Nephron progenitor cell (in vitro differentiated cells): Measurements from ENCODE around the gene IL4R.

Experiments
- DNase-seq: peaks from one replicate; pipeline ENCODE4 v3.0.0; 2021
- H3K27ac Mint-ChIP-seq: 2 replicates; pipeline ENCODE4 v1.8.0; 2021; ENCODE audit warnings: mild to moderate bottlenecking, moderate library complexity, mixed read lengths
- H3K27me3 Mint-ChIP-seq: 2 replicates; pipeline ENCODE4 v1.8.0; 2021; ENCODE audit warnings: mild to moderate bottlenecking, low read depth, mixed read lengths; ENCODE audit not compliant: poor library complexity
- H3K36me3 Mint-ChIP-seq: 2 replicates; pipeline ENCODE4 v1.8.0; 2021; ENCODE audit warnings: low read depth, mixed read lengths
- H3K4me1 Mint-ChIP-seq: 2 replicates; pipeline ENCODE4 v1.8.0; 2021; ENCODE audit warnings: mixed read lengths
- H3K4me3 Mint-ChIP-seq: 2 replicates; pipeline ENCODE4 v1.8.0; 2021; ENCODE audit warnings: mild to moderate bottlenecking, moderate library complexity, mixed read lengths
- H3K9me3 Mint-ChIP-seq: 2 replicates; pipeline ENCODE4 v1.8.0; 2021; ENCODE audit warnings: mild to moderate bottlenecking, moderate library complexity, mixed read lengths
- TF ChIP-seq, protein P1 (sequence below): fragments of 200-600 bp; sonication (generic); IDR thresholded peaks from 2 replicates; pipeline ENCODE4 v1.5.0; 2021; ENCODE audit warnings: antibody characterized with exemption

The IL4R gene

GRCh38 chr16:27310576-27311447, 3.0 kb upstream of the IL4R start:
- no peaks in the 10 kb centered on the region for H3K36me3 Mint-ChIP-seq
- H3K4me1 Mint-ChIP-seq = peaks cover 36% of the 10 kb centered on the region
- H3K4me3 Mint-ChIP-seq = no peak overlapping the region
- DNase-seq = no peak
- H3K9me3 Mint-ChIP-seq = peaks cover 18% of the 10 kb centered on the region
- TF ChIP-seq, protein P1, sequence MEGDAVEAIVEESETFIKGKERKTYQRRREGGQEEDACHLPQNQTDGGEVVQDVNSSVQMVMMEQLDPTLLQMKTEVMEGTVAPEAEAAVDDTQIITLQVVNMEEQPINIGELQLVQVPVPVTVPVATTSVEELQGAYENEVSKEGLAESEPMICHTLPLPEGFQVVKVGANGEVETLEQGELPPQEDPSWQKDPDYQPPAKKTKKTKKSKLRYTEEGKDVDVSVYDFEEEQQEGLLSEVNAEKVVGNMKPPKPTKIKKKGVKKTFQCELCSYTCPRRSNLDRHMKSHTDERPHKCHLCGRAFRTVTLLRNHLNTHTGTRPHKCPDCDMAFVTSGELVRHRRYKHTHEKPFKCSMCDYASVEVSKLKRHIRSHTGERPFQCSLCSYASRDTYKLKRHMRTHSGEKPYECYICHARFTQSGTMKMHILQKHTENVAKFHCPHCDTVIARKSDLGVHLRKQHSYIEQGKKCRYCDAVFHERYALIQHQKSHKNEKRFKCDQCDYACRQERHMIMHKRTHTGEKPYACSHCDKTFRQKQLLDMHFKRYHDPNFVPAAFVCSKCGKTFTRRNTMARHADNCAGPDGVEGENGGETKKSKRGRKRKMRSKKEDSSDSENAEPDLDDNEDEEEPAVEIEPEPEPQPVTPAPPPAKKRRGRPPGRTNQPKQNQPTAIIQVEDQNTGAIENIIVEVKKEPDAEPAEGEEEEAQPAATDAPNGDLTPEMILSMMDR = no peak
- H3K27ac Mint-ChIP-seq = peak overlapping the region; percentile 57
- H3K27me3 Mint-ChIP-seq = peaks cover 8% of the 10 kb centered on the region

- H3K9me3 Mint-ChIP-seq = peaks cover 12% of the 10 kb centered on the region
- H3K36me3 Mint-ChIP-seq = no peaks in the 10 kb centered on the region
- H3K4me3 Mint-ChIP-seq = peak overlapping the region; percentile 17
- DNase-seq = no peak
- peaks cover 33% of the 10 kb centered on the region for H3K4me1 Mint-ChIP-seq
- H3K27me3 Mint-ChIP-seq = peaks cover 13% of the 10 kb centered on the region
- TF ChIP-seq, protein P1 = no peak
- H3K27ac Mint-ChIP-seq = peak overlapping the region; percentile 57
Observed at GRCh38 chr16:27311448-27311830, 2.3 kb upstream of the IL4R start.

- Mint-ChIP-seq H3K4me3 (peak overlapping the region; percentile 17), H3K4me1 (peaks cover 33% of the 10 kb centered on the region), H3K36me3 (no peaks in the 10 kb centered on the region), H3K9me3 (peaks cover 8% of the 10 kb centered on the region), H3K27me3 (peaks cover 14% of the 10 kb centered on the region), H3K27ac (peak overlapping the region; percentile 57)
- no peak for DNase-seq
- TF ChIP-seq, protein P1 = no peak
Observed at GRCh38 chr16:27311897-27312303, 1.9 kb upstream of the IL4R start.

DNA sequence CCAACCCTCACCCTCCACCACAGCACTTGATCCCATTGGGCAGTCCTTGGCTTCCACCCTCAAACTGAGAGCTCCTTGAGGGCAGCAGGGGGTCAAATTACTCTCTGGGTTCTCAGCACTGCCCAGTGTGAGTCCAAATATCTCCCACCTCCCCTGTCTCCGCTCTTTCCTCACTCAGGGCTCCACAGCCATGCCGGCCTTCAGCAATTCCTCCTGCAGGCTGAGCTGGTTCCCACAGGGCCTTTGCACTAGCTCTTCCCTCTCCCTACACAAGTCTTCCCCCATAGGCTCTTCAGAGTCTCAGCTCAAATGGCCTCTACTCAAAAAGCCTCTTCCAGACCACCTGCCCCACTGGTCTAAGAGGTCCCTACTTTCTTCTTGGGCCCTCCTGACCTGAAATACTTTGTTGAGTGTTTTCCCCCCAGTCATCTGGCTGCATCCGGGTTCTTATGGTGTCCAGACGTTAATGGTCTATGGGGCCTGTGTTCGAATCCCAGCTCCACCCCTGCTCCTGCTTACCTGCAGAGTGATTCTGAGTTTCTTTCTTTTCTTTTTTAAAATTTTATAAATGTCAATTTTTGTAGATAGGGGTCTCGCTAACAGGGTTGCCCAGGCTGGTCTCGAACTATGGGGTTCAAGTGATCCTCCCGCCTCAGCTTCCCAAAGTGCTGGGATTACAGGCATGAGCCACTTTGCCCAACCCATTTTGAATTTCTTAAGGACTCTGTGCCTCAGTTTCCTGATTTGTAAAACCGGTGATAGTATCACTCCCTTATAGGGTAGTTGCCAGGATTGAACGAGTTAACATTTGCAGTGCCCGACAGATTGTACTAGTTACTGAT, 973 bp upstream of the IL4R start:
- Mint-ChIP-seq H3K27me3 (peaks cover 14% of the 10 kb centered on the region), H3K36me3 (no peaks in the 10 kb centered on the region), H3K9me3 (peaks cover 5% of the 10 kb centered on the region), H3K4me3 (peak overlapping the region; percentile 81), H3K27ac (no peak overlapping the region), H3K4me1 (peaks cover 33% of the 10 kb centered on the region)
- TF ChIP-seq, protein P1 = no peak
- DNase-seq = no peak

GRCh38 chr16:27314161-27314723, 468 bp downstream of the IL4R start:
- Mint-ChIP-seq H3K4me1 (peaks cover 46% of the 10 kb centered on the region), H3K27me3 (peaks cover 18% of the 10 kb centered on the region), H3K4me3 (peak overlapping the region; percentile 87), H3K36me3 (no peaks in the 10 kb centered on the region), H3K27ac (no peak overlapping the region), H3K9me3 (no peaks in the 10 kb centered on the region)
- TF ChIP-seq, protein P1 = no peak
- no peak for DNase-seq
